Measurements from ENCODE around the gene CCNF. TPM values are rescaled to one million over a fixed set of nuclear protein-coding genes. Genes with fewer than 3 reads are reported as not detected.

The CCNF gene
- total and polyA plus RNA-seq, 2 of the 4 experiments (the other 2 are of a cell fraction) = 8.2 to 20.1 TPM

GRCh38 chr16:2495041-2495440 is 65.8 kb downstream of the CCNF start:
- ChIA-PET CTCF (no interaction called here), POLR2A (ENCODE audit: unreplicated experiment) (no interaction called here)
- WGBS, 2 experiments (ENCODE audit: extremely low coverage in 2 of 2, insufficient read length in 1 of 2) = 87% methylated on average over 4 of the region's 5 CpGs; no CpG with 5 or more reads in 1 of the 2 experiments
- H2AFZ ChIP-seq (replicated peaks; ENCODE audit: low read length, poor library complexity) = no peak overlapping the region
- peaks cover 21% of the 10 kb centered on the region; the same call in 1 of the 2 replicates for H3K36me3 ChIP-seq (ENCODE audit: control insufficient read depth, insufficient read depth, low read length)
- H3K9me1 ChIP-seq (ENCODE audit: insufficient read depth, low read length) = no peaks in the 10 kb centered on the region
- H4K91ac ChIP-seq (ENCODE audit: insufficient read depth, low read depth, low read length) = no peak overlapping the region
- no peak for TF ChIP-seq POLR2A (IDR thresholded peaks at IDR 0.05; ENCODE audit: low read depth, low read length)
- no peak for TF ChIP-seq RCOR1 (IDR thresholded peaks at IDR 0.05; ENCODE audit: insufficient replicate concordance, low read length)
- no peak for TF ChIP-seq FOS (IDR thresholded peaks at IDR 0.05; ENCODE audit: low read depth, low read length)
- no peak for TF ChIP-seq RAD21 (IDR thresholded peaks at IDR 0.05; ENCODE audit: low read length)
- TF ChIP-seq MXI1 (IDR thresholded peaks at IDR 0.05; ENCODE audit: borderline replicate concordance, low read depth, low read length) = no peak
- TF ChIP-seq BHLHE40 (IDR thresholded peaks at IDR 0.05; ENCODE audit: low read depth, low read length) = no peak
- no peak for TF ChIP-seq RFX5 (IDR thresholded peaks at IDR 0.05; ENCODE audit: low read depth, low read length)
- TF ChIP-seq MAFK (IDR thresholded peaks at IDR 0.05; ENCODE audit: low read depth, low read length) = no peak
- no peak for TF ChIP-seq CHD1 (IDR thresholded peaks at IDR 0.05; ENCODE audit: low read depth, low read length)
- TF ChIP-seq NFE2L2 (IDR thresholded peaks at IDR 0.05; ENCODE audit: low read depth, low read length) = no peak
- no peak for TF ChIP-seq CTCF (conservative IDR thresholded peaks at IDR 0.05; ENCODE audit: low read depth, low read length)
- no peak for TF ChIP-seq MAZ (IDR thresholded peaks at IDR 0.05; ENCODE audit: borderline replicate concordance, low read depth, low read length)
- TF ChIP-seq, protein P1, sequence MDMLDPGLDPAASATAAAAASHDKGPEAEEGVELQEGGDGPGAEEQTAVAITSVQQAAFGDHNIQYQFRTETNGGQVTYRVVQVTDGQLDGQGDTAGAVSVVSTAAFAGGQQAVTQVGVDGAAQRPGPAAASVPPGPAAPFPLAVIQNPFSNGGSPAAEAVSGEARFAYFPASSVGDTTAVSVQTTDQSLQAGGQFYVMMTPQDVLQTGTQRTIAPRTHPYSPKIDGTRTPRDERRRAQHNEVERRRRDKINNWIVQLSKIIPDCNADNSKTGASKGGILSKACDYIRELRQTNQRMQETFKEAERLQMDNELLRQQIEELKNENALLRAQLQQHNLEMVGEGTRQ (IDR thresholded peaks at IDR 0.05; ENCODE audit: low read depth, low read length) = no peak
- TF ChIP-seq, protein P2, sequence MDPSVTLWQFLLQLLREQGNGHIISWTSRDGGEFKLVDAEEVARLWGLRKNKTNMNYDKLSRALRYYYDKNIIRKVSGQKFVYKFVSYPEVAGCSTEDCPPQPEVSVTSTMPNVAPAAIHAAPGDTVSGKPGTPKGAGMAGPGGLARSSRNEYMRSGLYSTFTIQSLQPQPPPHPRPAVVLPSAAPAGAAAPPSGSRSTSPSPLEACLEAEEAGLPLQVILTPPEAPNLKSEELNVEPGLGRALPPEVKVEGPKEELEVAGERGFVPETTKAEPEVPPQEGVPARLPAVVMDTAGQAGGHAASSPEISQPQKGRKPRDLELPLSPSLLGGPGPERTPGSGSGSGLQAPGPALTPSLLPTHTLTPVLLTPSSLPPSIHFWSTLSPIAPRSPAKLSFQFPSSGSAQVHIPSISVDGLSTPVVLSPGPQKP (IDR thresholded peaks at IDR 0.05; ENCODE audit: borderline replicate concordance, low read depth, low read length) = no peak
- no peaks in the 10 kb centered on the region for H3K27me3 ChIP-seq (ENCODE audit: control insufficient read depth, insufficient read depth, low read length)
- no peak overlapping the region for H2BK5ac ChIP-seq (ENCODE audit: low read depth, low read length, poor library complexity, severe bottlenecking)
- no peak overlapping the region for H3K18ac ChIP-seq (ENCODE audit: low read depth, low read length)
- H4K5ac ChIP-seq (ENCODE audit: low read depth, low read length) = no peak overlapping the region
- no peak overlapping the region for H3K56ac ChIP-seq (ENCODE audit: extremely low read depth, insufficient read depth, low read length)
- H3K4ac ChIP-seq (ENCODE audit: low read depth, low read length) = no peak overlapping the region
- H4K8ac ChIP-seq (ENCODE audit: low read depth in 2 of 2, low read length in 2 of 2) = no peak overlapping the region
- peaks cover 3 to 20% of the 10 kb centered on the region in 2 experiments for H3K79me1 ChIP-seq (ENCODE audit: low read depth in 1 of 2, low read length in 2 of 2)
- no peaks in the 10 kb centered on the region; the same call in 1 of the 2 replicates for H3K4me1 ChIP-seq (ENCODE audit: control insufficient read depth, insufficient read depth, low read length)
- H4K20me1 ChIP-seq (ENCODE audit: insufficient read depth, low read length) = peaks cover 11% of the 10 kb centered on the region; the same call in 1 of the 2 replicates
- no peak overlapping the region for H2BK120ac ChIP-seq (ENCODE audit: low read depth, low read length)
- no TSS peak for BruUV-seq (replicated peaks)
- no peak overlapping the region for H2AK5ac ChIP-seq (ENCODE audit: low read depth, low read length)
- H3K27ac ChIP-seq (ENCODE audit: insufficient read depth, low read length) = no peak overlapping the region
- no peak overlapping the region for H3K4me3 ChIP-seq (ENCODE audit: insufficient read depth, low read depth, low read length)
- H3K9ac ChIP-seq (ENCODE audit: low read depth, low read length) = no peak overlapping the region
- H3K9me3 ChIP-seq (ENCODE audit: control insufficient read depth, insufficient read depth, low read length) = no peaks in the 10 kb centered on the region
- ATAC-seq (ENCODE audit: low read depth) (no peak), DNase-seq (no peak)
- no peak overlapping the region for H2BK15ac ChIP-seq (ENCODE audit: low read depth, low read length)
- H3K14ac ChIP-seq (replicated peaks; ENCODE audit: low read depth, low read length) = no peak overlapping the region
- dilution Hi-C loops (cut with HindIII; ENCODE audit: low sequenced_read_pairs, unreplicated experiment) = no loop called here
- intact Hi-C loops (cut with micrococcal nuclease) = no loop called here
- no peak overlapping the region for H2AK9ac ChIP-seq (replicated peaks; ENCODE audit: low read depth, low read length, poor library complexity)
- in situ Hi-C loops (cut with MboI; ENCODE audit: low sequenced_read_pairs) = loop anchor here (5.0 kb wide), 1 partner anchor 153 kb away; the partner anchor contains the start of gene ABCA3
- no peak overlapping the region for H2BK20ac ChIP-seq (ENCODE audit: low read depth, low read length)
- no peak overlapping the region for H3K23ac ChIP-seq (ENCODE audit: low read depth, low read length)
- no peak overlapping the region for H3K4me2 ChIP-seq (ENCODE audit: low read depth, low read length)

All from IMR-90 (cell line).